Inflammatory macrophage (primary cell): ENCODE measurements around the gene MEAK7.
"Not testable (repeated sequence)": the region's sequence is repeated elsewhere in the genome, so short reads cannot be mapped to it uniquely, and the experiment has no call there.

ENCODE experiments used
- DNase-seq, 2 donors: peaks; one replicate each; pipeline ENCODE4 v3.0.0-alpha.2; 2020 to 2022

MEAK7 gene

DNA sequence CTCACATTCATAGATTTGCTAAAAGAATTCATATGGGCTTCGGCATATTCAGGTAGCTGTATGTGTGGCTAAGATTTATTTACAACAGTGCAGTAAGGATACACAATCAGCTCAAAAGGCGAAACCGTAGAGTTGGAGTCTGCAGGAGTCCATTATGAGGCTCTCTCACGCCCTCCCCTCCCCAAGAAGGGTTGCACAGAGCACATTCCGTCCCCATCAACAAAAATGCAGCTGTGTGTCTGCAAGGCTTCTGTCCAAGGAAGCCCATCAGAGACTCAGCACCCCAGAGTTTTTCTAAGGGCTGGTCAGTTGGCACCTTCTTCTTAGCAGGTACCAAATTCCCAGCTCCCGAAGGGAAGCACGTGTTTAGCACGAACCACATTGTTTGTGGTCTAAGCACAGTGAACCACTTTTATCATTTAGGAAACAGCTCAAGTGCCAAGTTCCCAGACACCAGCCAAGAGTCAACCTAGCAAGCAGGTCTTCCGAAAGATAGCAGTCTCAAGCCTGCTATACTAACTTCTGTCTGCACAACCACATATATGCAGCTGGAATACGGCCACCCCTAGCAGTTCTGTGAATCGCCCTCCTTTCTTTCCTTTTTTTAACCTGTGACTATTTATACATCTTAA is 28.5 kb upstream of the MEAK7 start:
- DNase-seq: no peak

DNA sequence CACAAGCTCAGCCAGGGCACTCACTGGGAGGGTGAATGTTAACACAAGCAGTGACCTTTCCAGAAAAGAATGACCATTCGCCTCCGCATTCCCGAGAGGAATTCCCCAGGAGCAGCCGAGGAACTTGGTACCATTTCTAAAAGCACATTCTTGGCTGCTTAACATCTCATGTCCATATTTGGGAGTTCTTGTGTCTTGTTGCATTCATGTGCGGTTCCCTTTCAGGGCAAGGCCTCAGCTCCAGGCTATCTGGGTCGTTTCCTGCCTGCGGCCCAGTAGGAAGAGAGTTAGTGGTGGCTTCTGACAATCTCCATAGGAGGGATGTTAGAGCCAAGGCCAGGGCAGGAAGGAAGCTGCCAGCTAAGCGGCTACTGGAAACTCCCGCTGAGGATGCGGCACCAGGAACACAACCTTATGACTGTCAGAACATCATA is 27.8 kb upstream of the MEAK7 start:
- DNase-seq: peak; percentile 37 to 57

DNA sequence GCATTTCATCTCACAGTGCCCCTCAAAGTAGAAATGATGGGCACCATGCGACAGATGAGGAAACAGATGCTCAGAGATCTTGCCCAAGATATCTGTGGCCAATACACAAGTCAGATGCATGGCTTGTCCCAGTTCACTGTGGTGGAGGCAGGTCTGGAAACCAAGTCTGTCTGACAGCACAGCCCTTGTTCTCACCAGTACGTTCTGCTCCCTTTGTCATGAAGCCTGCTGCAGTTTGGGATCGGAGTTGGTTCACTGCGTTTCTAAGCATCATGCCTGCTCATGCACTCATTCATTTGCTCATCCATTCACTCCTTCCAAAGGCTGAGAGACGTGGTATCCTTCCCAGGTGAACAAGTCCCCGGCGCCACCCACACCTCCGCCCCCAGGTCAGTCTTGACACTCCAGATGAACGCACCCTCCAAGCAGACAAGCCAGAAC is 27.2 kb upstream of the MEAK7 start:
- DNase-seq: no peak

DNA sequence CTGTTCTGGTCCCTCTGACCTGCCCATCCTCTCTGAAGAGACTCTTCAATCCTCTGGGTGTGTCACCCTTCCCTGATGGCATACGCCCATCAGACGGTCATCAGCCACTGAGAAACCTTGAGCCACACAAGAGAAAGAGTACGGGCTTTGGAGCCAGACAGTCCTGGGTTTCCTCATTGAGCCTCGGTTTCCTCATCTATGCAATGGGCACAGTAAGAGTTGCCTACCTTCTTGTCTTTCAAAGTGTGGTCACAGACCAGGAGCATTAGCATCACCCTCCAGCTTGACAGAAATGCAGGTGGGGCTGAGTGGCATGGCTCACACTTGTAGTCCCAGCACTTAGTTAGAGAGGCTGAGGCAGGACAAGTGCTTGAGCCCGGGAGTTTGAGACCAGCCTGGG is 26.1 kb upstream of the MEAK7 start:
- DNase-seq: no peak

DNA sequence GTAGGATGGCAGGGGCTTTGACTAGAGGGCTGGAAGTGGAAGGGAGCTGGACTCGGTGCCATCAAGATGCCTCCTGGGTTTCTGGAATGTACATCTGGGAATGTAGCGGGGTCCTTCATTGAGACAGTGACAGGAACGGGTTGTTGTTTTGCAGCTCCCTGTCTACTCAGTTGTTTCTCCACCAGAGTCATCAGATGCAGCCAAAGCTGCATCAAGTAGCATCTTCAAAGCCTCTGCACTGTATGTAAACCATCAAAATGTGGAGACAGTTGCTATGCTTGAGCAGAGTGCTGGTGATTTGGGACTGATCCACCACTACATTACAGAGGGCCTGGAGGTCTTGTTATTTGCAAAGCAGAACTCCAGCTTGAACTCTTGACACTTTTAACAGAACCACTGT is 25.1 kb upstream of the MEAK7 start:
- no peak for DNase-seq

DNA sequence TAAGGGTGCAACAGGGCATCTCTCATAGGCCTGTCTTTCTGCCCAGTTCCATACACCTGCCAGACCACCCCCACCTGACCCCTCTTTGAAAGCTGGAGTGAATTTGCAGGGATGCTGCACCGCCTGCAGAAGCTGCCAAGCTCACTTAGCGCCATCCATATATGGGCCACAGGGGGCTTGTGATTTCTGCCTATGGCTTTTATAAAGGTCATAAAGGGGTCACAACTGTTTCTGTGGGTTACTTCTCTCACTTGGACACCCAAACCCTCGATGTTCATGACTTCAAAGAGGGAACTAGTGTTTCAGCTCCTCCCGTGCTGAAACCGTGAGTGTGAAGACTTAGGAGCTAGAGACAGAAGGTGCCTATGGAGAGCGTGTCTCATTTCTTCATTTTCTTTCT is 23.9 kb upstream of the MEAK7 start:
- DNase-seq: peak; percentile 42 to 64

DNA sequence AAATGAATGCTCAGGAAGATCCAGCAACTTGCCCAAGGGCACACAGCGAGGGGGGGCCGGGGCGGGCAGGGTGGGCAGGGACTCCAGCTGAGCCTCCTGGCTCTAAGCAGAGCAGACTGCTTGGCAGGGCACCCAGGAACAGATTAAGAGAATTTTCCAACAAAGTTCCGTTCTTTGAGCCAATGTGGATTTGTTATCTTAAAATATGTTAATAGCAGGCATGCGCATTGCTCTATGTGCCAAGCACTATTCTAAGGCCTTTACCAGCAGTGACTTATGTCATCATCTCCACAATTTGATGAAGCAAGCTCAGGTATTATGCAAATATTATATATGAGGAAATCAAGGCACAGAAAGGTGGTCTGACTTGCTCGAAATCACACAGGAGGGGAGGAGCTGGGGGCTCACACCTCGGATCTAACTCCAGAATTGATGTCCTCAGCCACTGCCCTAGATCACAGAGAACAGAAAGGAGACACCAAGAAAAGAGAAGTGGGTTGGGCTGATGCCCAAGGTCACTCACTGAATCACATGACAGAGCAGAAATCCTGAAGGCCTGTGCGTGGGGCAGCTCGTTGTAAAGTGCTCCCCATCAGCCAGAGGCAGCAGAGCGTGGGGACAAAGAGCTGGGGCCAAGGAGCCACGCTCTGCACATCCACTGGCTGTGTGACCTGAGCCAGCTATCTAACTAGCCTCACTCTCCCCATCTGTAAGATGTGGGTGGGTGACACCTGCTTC is 23.2 kb upstream of the MEAK7 start:
- DNase-seq: peak; percentile 71 to 76

DNA sequence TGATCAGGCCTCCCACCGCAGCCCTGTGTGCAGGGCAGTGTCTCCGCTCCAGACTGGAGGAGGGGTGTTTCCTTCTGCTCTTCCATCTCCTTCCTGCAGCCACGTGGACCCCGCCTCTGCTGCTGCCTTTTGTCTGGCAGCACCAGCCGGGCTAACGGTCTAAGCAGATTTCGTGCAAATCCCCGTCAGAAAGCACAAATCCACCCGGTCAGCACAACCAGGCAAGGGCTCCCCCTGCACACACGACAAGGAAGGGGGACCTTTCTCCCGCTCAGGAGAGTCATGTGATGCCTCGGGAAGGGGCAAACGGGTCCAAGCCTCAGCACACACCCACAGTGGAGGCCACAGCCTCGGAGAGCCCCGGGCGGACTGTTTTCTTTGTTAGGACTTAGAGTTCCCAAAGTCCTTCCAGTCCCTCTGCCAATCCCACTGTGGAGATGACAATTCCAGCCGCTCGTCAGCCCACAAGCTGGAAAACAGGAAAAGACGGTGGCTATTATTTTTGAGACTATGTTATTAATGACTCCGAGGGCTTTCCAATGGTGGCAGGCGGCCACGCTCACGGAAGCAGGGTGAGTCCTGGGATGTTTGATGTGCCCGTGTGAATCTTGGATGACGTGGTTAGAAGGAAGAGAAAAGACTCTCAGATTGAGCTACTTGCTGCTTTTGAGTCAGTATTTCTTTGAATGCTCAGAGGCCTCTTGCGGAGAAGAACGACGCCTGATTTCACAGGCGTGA is 22.5 kb upstream of the MEAK7 start:
- peak in 1 of 2 donors; percentile 26 for DNase-seq

DNA sequence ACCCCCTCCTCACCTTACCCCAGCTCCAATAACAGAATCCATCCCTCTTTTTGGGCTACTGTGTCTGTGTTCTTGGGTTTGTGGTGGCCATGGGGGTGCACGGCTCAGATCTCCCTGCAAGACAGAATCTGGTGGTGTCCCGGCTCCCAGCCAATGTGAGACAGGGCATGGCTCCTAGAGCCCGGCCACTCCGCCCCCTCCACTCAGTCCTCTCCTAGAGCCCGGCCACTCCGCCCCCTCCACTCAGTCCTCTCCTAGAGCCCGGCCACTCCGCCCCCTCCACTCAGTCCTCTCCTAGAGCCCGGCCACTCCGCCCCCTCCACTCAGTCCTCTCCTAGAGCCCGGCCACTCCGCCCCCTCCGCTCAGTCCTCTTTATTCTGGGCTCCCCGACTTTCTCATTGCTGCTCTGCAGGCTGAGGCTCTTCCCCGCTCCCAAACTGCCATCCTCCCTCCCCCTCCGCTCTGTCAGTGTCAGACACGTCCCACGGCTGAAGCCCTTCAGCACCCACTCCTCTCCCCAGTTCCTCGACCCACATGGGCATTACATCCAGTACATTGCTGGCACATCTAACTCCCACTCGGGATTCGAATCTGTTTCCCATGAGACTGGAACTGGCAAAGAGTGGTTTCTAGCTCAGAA is 20.6 kb upstream of the MEAK7 start:
- DNase-seq: not testable (repeated sequence)

DNA sequence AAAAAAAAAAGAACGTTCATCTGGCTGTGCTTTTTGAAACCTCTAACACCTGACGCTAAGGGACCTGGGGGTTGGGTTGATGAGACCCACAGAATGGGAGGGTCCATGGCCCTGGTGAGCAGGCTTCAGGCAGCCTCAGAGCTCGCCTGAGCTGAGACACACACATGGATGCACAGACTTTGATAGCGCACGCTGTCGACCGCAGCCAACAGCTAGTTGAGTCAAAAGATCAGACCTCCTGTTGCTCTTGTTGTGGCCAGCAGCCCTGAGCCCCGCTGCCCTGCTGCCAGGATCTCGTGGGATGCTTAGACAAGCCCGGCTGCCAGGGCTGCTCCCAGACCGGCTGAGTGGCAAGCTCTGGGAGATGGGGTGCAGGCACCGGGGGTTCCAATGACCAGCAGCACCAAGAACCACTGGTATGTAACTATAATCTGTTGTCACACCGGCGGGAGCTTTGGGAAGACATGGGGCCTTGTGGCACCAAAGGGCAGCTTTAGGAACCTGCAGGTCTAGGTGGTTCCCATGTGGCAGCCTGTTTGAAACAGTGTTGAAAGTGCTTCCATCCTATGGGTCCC is 20.0 kb upstream of the MEAK7 start:
- DNase-seq: no peak

DNA sequence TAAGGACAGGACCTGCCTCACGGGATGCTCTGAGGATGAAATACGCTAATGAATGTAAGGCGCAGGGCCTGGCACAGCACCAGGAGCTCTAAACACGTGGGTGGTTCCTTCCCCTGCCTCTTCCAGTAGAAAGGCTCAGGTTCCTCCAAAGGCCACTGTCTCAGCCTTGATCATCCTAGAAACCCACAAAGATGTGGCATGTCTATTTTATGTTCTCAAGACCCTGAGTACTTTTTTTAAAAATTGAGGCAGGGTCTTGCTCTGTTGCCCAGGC is 17.0 kb upstream of the MEAK7 start:
- peak in 1 of 2 donors; percentile 7 for DNase-seq

DNA sequence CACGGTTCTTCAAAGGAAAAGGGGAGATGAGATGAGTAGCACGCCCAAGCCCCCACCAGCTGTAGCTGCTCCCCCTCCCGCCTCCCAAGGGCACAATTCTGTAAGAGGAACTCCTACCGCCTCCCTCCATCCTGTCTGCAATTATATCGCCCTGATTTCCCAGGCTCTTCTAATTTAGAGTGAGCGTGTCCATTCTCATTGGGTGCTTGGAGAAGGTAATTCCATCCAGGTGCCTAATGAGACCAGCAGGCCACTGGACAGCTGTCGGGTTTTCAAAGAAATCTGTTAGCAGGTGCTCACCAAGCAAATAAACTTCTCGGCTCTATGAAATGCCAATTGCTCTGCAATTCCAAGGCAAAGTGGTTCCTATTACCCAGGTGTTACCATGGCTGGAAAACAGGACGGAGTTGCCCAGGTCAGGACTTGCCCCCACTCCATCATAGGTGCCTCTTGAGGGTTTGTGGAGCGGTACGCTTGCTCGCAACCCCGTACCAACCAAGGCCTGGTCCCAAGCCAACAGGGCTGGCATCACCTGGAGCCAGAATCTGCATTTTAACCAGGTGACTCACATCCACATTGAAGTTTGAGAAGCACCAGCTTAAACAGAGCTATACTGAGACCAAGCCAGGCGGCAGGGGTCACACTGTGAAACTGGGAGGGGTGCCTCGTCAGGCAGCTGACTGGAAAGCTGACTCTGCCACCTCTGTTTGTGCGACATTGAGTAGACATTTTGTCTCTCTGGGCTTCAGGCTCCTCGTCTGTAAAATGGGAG is 16.5 kb upstream of the MEAK7 start:
- no peak for DNase-seq

DNA sequence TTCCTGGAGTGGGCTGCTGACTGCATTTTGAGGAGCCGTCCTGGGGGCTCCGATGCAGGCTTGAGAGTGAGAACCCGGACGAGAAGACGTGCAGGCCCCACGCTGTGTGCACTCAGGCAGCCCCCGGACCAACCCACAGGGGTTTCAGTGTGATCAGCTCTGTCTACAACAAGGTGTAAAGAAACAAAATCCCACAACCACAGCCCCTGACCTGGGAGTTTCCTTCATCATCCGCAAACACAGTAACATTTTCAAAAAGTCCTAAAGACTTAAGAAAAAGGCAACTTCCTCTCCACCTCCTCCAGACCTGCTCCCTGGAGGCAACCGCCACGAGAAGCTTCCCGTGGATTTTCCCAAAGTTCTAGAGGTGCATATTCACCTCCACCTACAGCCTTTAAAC is 15.4 kb upstream of the MEAK7 start:
- no peak for DNase-seq

DNA sequence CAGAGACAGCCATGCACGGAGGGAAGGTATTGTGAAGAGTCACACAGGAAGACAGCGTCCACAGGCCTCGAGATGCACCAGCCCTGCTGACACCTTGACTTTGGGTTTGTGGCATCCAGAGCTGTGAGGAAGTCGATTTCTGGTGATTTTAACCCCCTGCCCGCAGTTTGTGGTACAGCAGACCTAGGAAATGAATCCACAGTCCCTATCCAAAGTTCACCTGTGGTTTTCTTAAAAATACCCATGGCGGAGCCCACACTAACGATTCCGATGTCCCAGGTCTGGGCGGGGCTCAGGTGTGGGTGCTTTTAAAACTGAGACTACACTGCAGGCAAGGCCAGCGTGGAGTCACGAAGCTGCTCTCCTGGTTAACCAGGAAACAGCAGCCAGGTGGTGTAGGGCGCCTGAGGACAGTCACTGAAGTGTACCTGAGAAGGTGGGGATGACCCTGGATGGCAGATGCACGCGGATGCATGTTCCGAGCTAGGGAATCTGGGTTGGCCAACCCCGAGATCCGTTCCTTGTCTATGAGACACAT is 14.4 kb upstream of the MEAK7 start:
- no peak for DNase-seq

DNA sequence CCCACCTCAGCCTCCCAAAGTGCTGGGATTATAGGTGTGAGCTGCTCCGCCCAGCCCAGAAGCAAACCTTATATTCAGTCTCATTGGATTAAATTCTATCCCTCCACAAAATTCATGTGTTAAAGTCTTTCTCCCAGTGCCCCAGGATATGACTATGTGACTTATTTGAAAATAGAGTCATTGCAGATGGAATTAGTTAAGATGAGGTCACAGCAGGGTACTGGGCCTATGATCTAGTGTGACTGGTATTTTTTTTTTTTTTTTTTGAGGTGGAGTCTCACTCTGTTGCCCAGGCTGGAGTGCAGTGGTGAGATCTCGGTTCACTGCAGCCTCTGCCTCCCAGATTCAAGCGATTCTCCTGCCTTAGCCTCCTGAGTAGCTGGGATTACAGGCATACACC is 13.8 kb upstream of the MEAK7 start:
- DNase-seq: not testable (repeated sequence)

DNA sequence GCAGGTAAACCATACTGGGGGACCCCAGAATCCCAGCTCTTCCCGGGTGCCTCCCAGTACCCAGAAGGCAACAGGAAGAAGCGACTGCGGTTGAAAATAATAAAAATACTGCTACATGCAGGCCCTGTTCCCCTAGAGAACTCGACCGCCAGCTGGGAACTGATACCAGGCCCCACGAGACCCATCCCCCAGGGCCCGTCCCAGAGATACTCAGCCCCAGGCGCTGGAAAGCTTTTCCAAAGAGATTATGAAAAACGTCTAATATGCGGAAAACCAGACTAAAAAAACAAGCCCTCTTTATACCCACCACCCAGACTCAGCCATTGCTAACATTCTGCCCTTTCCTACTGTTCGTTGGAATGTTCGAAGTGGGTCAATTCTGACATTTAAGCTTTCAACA is 12.9 kb upstream of the MEAK7 start:
- DNase-seq: no peak

DNA sequence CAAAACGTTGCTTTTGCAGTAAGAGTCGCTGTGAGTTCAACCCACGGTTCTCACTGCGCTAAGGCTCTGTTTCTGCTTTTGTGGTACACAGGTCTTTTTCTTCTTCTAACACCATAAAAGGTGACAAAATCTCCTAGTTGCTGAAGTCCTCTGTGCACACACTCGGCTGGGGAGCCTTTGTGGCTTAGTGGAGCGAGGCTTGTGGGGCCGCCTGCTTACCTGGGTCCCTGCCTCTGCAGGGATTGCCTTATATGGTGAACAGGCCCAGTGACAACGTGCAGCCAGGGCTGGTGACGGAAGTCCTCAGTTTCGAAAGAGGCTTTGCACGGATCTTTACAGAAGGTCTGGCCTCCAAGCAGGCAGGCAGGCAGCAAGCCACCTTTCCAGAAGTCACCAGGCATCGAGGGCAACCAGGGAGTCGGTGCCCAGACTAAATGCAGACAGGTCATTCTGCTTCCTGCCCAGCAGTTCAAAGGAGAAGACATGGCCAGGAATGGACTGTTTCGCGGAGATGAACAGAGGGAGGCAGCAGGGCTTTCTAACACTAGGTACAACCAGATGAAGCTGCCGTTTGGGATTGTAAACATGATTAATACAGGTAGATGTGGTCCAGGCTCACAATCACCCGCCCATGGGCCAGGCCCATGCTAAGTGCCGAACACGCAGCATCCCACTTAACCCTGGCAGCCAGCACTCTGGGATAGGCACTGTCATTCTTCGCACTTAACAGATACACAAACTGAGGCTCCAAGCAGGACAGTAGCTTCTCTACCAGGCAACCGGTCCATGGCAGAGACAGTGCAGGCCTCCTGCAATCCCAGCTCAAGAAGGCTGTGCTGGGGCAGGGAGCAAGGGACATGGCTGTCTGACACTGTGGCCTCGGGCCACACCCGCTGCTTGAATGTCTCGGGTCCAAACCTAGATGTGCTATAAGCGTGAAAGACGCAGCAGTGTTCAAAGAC is 10.7 kb upstream of the MEAK7 start:
- DNase-seq: peak; percentile 58 to 75

DNA sequence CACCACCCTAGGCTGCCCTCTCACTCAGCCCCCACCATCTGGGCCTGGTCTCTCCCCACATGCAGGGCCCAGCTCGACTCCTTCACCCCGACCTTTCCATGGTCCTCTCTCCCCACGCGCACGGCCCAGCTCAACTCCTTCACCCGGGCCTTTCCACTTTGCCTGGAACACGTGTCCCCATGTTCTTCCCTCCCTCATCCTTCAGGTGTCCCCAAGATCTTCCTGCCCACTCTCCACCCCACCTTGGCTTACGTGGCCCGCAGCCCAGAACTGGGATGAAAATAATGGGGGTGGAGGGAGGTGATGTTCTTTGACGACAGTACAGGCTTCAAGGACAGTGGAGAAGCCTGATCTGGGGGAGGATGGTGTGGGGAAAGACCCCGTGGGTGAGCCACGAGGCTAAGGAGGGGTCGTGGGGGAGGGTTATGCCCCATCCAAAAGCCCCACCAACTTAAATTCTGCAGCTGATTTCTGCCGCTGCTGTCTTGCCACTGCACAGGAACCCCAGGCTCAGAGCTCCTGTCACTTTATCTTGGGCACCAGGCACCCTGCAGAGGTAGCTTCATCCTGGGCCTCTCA is 9.9 kb upstream of the MEAK7 start:
- no peak for DNase-seq

DNA sequence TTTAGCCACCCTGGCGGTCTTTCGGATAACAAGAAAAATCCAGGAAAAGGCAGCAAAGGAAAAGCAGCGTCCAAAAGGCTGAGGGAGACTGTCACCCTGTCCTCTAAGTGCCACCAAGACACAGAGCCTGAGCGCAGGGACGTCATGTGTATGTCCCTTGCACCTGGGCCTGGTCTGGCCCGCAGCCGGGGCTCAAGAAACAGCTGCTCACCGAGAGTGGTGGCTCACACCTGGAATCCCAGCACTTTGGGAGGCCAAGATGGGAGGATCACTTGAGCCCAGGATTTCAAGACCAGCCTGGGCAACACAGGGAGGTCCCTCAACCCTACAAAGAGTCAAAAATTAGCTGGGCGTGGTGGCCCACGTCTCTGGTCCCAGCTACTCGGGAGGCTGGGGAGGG is 9.2 kb upstream of the MEAK7 start:
- DNase-seq: no peak

DNA sequence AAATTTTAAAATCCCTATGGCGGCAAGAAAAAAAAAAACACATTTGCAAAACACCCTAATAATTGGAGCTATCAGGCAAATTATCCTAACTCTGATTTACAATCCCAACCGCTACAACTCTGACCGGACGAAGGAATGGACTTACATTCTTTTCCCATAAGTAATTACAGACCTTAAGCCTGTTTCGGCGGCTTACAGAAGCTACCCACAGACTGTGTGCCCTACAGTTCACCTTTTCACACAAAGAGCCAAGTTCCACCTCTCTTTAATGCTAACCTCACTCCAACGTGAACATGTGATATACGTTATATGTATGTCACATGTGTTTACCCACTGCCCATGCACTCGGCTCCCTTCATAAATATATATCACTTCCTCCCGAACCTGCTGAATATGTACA is 8.7 kb upstream of the MEAK7 start:
- no peak for DNase-seq
